ENCODE measurements around the gene SIPA1L3. TPM values are rescaled to one million over a fixed set of nuclear protein-coding genes. Genes with fewer than 3 reads are reported as not detected.

Gene SIPA1L3
- total and polyA plus RNA-seq, 11 donors = 4.7 to 22.9 (median 8.8) TPM

- Histone ChIP-seq H3K9me3 (peaks cover 0 to under 1% (median 0%) of the 10 kb centered on the region in 12 donors), H3K27ac (no peak overlapping the region), H3K27me3 (no peaks in the 10 kb centered on the region), H3K36me3 (no peaks in the 10 kb centered on the region), H3K4me3 (no peak overlapping the region), H3K4me1 (no peaks in the 10 kb centered on the region)
- DNase-seq (no peak), ATAC-seq (no peak)
- TF ChIP-seq CTCF (IDR thresholded peaks at IDR 0.05) (no peak), POLR2A (IDR thresholded peaks at IDR 0.05) (no peak)
- 30 to 43% (median 35%) methylated on average over 2 of the region's 2 CpGs for WGBS, 4 donors
- intact Hi-C loops (cut with DNase I) = no loop called here
Measured at GRCh38 chr19:37876032-37876431, 31.0 kb upstream of the SIPA1L3 start.

GRCh38 chr19:37877147-37877546 is 29.9 kb upstream of the SIPA1L3 start:
- no peak for TF ChIP-seq CTCF (IDR thresholded peaks at IDR 0.05)
- no peak for TF ChIP-seq POLR2A (IDR thresholded peaks at IDR 0.05)

GRCh38 chr19:37885392-37885791 is 21.6 kb upstream of the SIPA1L3 start:
- Histone ChIP-seq H3K27ac (no peak overlapping the region), H3K9me3 (peaks cover 0 to 34% (median 18%) of the 10 kb centered on the region in 12 donors), H3K4me3 (no peak overlapping the region), H3K27me3 (peaks cover 0 to 13% (median 0%) of the 10 kb centered on the region in 9 donors), H3K4me1 (no peaks in the 10 kb centered on the region), H3K36me3 (no peaks in the 10 kb centered on the region)
- WGBS, 4 donors = 86 to 100% (median 92%) methylated on average over 1 of the region's 1 CpG
- TF ChIP-seq POLR2A (IDR thresholded peaks at IDR 0.05) (no peak), CTCF (IDR thresholded peaks at IDR 0.05) (no peak)
- DNase-seq (no peak), ATAC-seq (no peak)
- intact Hi-C loops (cut with DNase I) = no loop called here

More at GRCh38 chr19:37877147-37877546, 29.9 kb upstream of the SIPA1L3 start:
- Histone ChIP-seq H3K4me3 (no peak overlapping the region), H3K27ac (no peak overlapping the region), H3K9me3 (peaks cover 0 to 11% (median 10%) of the 10 kb centered on the region in 12 donors), H3K4me1 (no peaks in the 10 kb centered on the region), H3K27me3 (no peaks in the 10 kb centered on the region), H3K36me3 (no peaks in the 10 kb centered on the region)
- DNase-seq = no peak
- WGBS, 4 donors = 79 to 91% (median 88%) methylated on average over 3 of the region's 3 CpGs
- intact Hi-C loops (cut with DNase I) = no loop called here
- no peak for ATAC-seq

GRCh38 chr19:37886571-37886970 is 20.4 kb upstream of the SIPA1L3 start:
- Histone ChIP-seq H3K4me1 (no peaks in the 10 kb centered on the region), H3K27ac (no peak overlapping the region), H3K4me3 (no peak overlapping the region), H3K36me3 (no peaks in the 10 kb centered on the region), H3K9me3 (peaks cover 0 to 29% (median 13%) of the 10 kb centered on the region in 12 donors), H3K27me3 (peaks cover 0 to 19% (median 0%) of the 10 kb centered on the region in 9 donors)
- WGBS, 4 donors = 65 to 75% (median 71%) methylated on average over 1 of the region's 1 CpG
- intact Hi-C loops (cut with DNase I) = no loop called here
- TF ChIP-seq POLR2A (IDR thresholded peaks at IDR 0.05) = no peak
- no peak for TF ChIP-seq CTCF (IDR thresholded peaks at IDR 0.05)
- DNase-seq = no peak
- no peak for ATAC-seq

Data from heart left ventricle (tissue), 16 donors.